ENCODE measurements around the gene SANBR. TPM values are rescaled to one million over a fixed set of nuclear protein-coding genes. Genes with fewer than 3 reads are reported as not detected.

The SANBR gene
- total RNA-seq, 1 experiment from 2014 or later, result 16.8 TPM

- DNase-seq (ENCODE audit: low read depth), result no peak
These were observed 24.1 kb downstream of the SANBR start for GRCh38 chr2:61089797-61090196.

- peak; percentile 2 for DNase-seq (ENCODE audit: low read depth)
These were observed 24.8 kb downstream of the SANBR start for GRCh38 chr2:61090386-61090921.

DNA sequence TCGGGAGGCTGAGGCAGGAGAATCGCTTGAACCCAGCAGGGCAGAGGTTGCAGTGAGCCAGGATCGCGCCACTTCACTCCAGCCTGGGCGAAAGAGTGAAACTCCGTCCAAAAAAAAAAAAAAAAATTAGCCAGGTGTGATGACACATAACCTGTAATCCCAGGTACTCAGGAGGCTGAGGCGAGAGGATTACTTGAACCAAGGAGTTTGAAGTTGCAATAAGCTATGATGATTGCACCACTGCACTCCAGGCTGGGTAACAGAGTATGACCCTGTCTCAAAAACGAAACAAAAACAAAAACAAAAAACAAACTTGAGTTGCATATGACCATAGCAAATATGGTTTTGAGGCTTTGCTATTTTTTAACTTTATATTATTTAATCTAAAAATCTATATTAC lies 25.8 kb downstream of the SANBR start:
- no peak for DNase-seq (ENCODE audit: low read depth)

- no peak for DNase-seq (ENCODE audit: low read depth)
These were observed 30.8 kb downstream of the SANBR start for GRCh38 chr2:61096438-61096837.

- no peak for DNase-seq (ENCODE audit: low read depth)
These were observed 35.1 kb downstream of the SANBR start for GRCh38 chr2:61100801-61101200.

DNA sequence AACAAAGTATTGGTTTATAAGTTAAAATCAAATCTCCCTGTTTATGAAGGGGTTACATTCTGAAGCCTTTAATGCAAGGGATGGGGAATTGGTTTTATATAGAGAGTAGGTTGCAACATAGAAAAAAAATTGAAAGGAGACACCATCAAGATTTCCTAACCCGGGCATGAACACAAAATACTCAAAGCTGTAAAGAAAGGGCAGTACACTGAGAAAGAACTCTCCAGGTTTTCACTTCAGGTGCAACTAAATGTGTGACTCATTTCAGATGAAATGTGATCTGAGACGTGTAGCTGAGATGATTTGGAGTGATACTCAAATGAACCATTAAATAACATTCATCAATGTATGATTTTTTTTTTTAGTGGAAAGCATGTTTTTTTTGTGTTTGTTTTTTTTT lies 43.6 kb downstream of the SANBR start:
- no peak for DNase-seq (ENCODE audit: low read depth)

- DNase-seq (ENCODE audit: low read depth), result no peak
These were observed 46.0 kb downstream of the SANBR start for GRCh38 chr2:61111708-61112107.

DNA sequence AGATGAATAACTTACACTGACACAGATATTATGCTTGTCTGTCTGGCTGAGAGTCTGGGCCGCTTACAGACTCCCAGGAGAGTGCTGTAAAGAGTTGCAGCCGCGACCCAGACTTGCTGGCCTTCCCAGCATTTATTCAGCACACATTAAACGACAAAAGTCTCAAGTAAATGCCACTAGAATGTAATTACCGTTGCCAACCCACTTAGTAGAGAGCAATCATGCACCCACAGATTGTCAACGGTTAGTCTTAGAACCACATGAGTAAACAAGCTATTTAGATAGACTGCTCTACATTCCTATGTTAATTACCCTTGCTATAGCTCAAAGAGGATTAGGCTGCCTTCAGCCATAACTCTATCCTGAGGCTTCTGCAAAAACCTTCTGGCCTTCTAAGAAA lies 48.5 kb downstream of the SANBR start:
- no peak for DNase-seq (ENCODE audit: low read depth)

Other genes with a start within 250 kb of the SANBR start
- gene REL, start 184.3 kb upstream of the SANBR start, total RNA-seq (2014; rRNA removed), result 2.8 and 3.2 TPM in 2 replicates
- 42.2 and 46.8 TPM in 2 replicates for gene PEX13, start 48.2 kb upstream of the SANBR start, total RNA-seq (2014; rRNA removed)
- 4.1 and 5.2 TPM in 2 replicates for gene PUS10, start 47.6 kb upstream of the SANBR start, total RNA-seq (2014; rRNA removed)
- 19.7 and 31.6 TPM in 2 replicates for gene C2orf74, start 96.3 kb downstream of the SANBR start, total RNA-seq (2014; rRNA removed)